Melanocyte of skin (primary cell): Measurements from ENCODE around the gene COPS2. TPM values are rescaled to one million over a fixed set of nuclear protein-coding genes. Genes with fewer than 3 reads are reported as not detected.

Source experiments
- small RNA-seq, 2 donors: library from RNA; depleted of rRNA; stranded (forward); fragments of <200 nt; gene quantifications; one replicate each; pipeline ENCODE3, GENCODE V24; 2012
- total RNA-seq, 2 donors: library from RNA; depleted of rRNA; stranded (reverse); fragments of >200 nt; gene quantifications; 2 replicates each; pipeline ENCODE4 v1.2.3, GENCODE V29; 2012

Gene COPS2
- 10 to 100 TPM; 52.3 to 66.3 TPM for total RNA-seq

DNA sequence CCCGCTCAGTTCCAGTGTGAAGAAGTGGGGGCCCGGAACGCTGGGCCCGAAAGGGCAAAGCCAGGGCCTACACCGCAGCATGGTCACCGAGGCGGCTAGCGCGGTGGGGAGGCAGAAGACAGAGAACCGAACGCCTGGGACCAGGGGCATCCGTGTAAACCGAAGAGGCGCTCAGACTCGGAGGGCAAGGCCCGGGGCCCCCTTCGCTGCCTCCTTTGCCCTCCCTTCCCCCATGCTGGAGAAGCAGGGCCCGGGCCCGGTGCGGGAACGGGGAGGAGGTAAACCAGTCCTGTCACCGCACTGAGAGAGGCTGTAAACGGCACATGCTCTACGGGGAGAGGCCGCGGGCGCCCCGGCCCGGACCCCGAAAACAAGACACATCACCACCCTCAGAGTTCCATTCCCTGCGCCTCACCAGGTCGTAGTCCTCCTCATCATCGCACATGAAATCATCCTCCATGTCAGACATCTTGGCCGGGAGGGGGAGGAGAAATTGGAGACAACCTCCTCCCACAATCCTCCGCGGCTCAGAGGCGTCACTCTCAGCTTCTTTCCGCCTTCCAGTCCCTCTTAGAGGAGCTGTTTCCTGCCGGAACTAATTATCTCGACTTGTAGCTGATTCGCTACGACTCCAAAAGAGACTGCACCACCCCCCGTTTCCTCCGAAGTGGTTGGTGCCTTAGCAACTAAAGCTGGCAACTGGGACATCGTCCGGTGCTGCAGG lies at the start of gene COPS2:
Gene COPS2 (minus strand): TSS at position 490 of the 724 bp plus-strand sequence. CDS start 21 bp downstream, at position 469.

GRCh38 chr15:49169880-49170597 lies 14.6 kb upstream of the COPS2 start, which contains the start of gene GALK2:
Gene GALK2, plus strand, starts transcription at chr15:49170247. Its CDS starts 76 bp downstream, at chr15:49170323.

Small RNA genes lying within 50 kb of the gene (small RNA-seq; reads per million reads assigned to genes)
- 0 reads per million in 2 donors for gene MIR4716
- 0 reads per million in 2 donors for gene RF00019
- 0 reads per million in 2 donors for gene RN7SL307P

Other genes with a start within 250 kb of the COPS2 start
- 10 to 100 TPM; 61.3 to 72.9 TPM for gene SHC4, start 191.7 kb downstream of the COPS2 start, total RNA-seq
- gene SECISBP2L, start 109.2 kb downstream of the COPS2 start, total RNA-seq = 10 to 100 TPM; 62.6 to 65.7 TPM
- gene GALK2, start 14.6 kb upstream of the COPS2 start, total RNA-seq = 10 to 100 TPM; 35.1 to 50.0 TPM